ENCODE data around the gene AP4E1.
"Not testable (repeated sequence)": the region's sequence is repeated elsewhere in the genome, so short reads cannot be mapped to it uniquely, and the experiment has no call there.

Gene AP4E1

GRCh38 chr15:50954837-50955236 is 46.4 kb downstream of the AP4E1 start:
- DNase-seq = not testable (repeated sequence)

- no peak for DNase-seq
Observed at GRCh38 chr15:50959717-50960116, 51.2 kb downstream of the AP4E1 start.

- DNase-seq = no peak
Observed at GRCh38 chr15:50964075-50964474, 55.6 kb downstream of the AP4E1 start.

- DNase-seq = no peak
Observed at GRCh38 chr15:50968353-50968752, 59.9 kb downstream of the AP4E1 start.

GRCh38 chr15:50970524-50970923 is 62.0 kb downstream of the AP4E1 start:
- no peak for DNase-seq

- DNase-seq = no peak
Observed at GRCh38 chr15:50971115-50971514, 62.6 kb downstream of the AP4E1 start.

GRCh38 chr15:50971542-50971941 is 63.1 kb downstream of the AP4E1 start:
- no peak for DNase-seq

GRCh38 chr15:50973605-50974004 is 65.1 kb downstream of the AP4E1 start:
- DNase-seq = no peak

GRCh38 chr15:50977162-50977561 is 68.7 kb downstream of the AP4E1 start:
- DNase-seq = no peak

GRCh38 chr15:50978580-50978979 is 70.1 kb downstream of the AP4E1 start:
- no peak for DNase-seq

- no peak for DNase-seq
Observed at GRCh38 chr15:50979041-50979440, 70.6 kb downstream of the AP4E1 start.

GRCh38 chr15:50993598-50993997 is 85.1 kb downstream of the AP4E1 start:
- no peak for DNase-seq

- no peak for DNase-seq
Observed at GRCh38 chr15:50996641-50997040, 88.2 kb downstream of the AP4E1 start.

GRCh38 chr15:50997371-50998051 is 89.0 kb downstream of the AP4E1 start:
- no peak for DNase-seq

GRCh38 chr15:51004103-51004551 is 95.6 kb downstream of the AP4E1 start:
- no peak for DNase-seq

- DNase-seq = no peak
Observed at GRCh38 chr15:51006336-51006985, 98.0 kb downstream of the AP4E1 start.

- DNase-seq = no peak
Observed at GRCh38 chr15:51007131-51007666, 98.7 kb downstream of the AP4E1 start.

GRCh38 chr15:51011212-51011611 is 102.7 kb downstream of the AP4E1 start:
- DNase-seq = no peak

- no peak for DNase-seq
Observed at GRCh38 chr15:51016615-51017014, 108.1 kb downstream of the AP4E1 start.

GRCh38 chr15:51022206-51022605 is 113.7 kb downstream of the AP4E1 start:
- no peak for DNase-seq

- no peak for DNase-seq
Observed at GRCh38 chr15:51023499-51023898, 115.0 kb downstream of the AP4E1 start.

- DNase-seq = no peak
Observed at GRCh38 chr15:51024735-51025453, 116.4 kb downstream of the AP4E1 start.

GRCh38 chr15:51025454-51025846 is 117.0 kb downstream of the AP4E1 start:
- DNase-seq = no peak
